GM19238 (cell line): ENCODE data around the gene CNTNAP2.
"Not testable (repeated sequence)": the region's sequence is repeated elsewhere in the genome, so short reads cannot be mapped to it uniquely, and the experiment has no call there.

Source experiments
- DNase-seq: peaks from one replicate; pipeline ENCODE4 v3.0.0; 2011; ENCODE audit warnings: low spot score; ENCODE audit not compliant: insufficient read length

CNTNAP2 gene

DNA sequence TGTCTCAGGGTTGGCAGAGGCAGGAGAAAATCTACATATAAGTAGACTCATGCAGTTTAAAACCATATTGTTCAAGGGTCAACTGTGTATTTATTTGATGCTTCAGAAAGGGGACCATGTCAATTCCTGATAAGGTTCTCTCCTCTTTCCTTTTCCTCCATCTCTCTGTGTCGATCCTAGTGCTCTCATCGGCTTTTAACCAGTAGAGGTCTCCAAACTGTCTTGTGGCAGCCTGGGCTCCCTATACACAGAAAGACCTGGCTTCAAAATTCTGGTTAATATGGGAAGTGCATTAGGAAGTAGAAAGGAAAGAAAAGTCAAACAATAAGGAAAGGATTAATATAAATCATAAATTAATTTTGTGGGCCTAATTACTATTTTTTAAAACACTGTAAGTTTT is 2169.5 kb downstream of the CNTNAP2 start:
- DNase-seq: no peak

GRCh38 chr7:148287538-148287937 is 2170.9 kb downstream of the CNTNAP2 start:
- DNase-seq: no peak

GRCh38 chr7:148288592-148289151 is 2172.1 kb downstream of the CNTNAP2 start:
- DNase-seq: no peak

- no peak for DNase-seq
Measured at GRCh38 chr7:148289630-148290029, 2173.0 kb downstream of the CNTNAP2 start.

DNA sequence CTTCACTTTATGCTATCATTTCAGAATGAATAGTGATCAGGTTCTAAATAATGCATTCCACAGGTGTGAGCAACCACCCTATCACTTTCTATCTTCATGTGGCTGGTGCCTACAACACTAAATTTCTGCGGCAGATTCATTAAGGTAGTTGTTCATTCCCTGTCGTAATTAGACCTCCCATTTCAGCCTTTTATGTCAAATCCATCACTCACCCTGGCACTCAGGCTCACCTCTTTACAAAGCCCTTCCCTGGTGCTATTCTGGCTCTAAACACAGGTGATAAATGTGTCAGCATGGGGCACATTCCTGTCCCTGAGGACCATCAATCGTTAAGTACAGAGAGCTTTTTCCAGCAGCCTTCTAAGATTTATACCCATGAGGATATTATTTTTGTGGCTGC is 2173.9 kb downstream of the CNTNAP2 start:
- DNase-seq: no peak

GRCh38 chr7:148291799-148292198 is 2175.2 kb downstream of the CNTNAP2 start:
- DNase-seq: no peak

GRCh38 chr7:148296994-148297644 is 2180.5 kb downstream of the CNTNAP2 start:
- no peak for DNase-seq

DNA sequence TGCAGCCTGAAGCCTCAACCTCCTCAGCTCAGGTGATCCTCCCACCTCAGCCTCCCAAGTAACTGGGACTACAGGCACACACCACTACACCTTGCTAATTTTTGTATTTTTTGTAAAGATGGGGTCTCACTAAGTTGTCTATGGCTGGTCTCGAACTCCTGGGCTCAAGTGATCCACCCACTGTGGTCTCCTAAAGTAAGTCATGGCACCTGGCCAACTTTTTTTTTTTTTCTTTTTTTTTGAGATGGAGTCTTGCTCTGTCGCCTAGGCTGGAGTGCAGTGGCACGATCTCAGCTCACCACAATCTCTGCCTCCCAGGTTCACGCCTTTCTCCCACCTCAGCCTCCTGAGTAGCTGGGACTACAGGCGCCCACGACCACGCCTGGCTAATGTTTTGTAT is 2182.2 kb downstream of the CNTNAP2 start:
- DNase-seq: not testable (repeated sequence)

GRCh38 chr7:148299350-148300276 is 2183.0 kb downstream of the CNTNAP2 start:
- DNase-seq: no peak

- DNase-seq: not testable (repeated sequence)
Measured at GRCh38 chr7:148302436-148302835, 2185.8 kb downstream of the CNTNAP2 start.

- no peak for DNase-seq
Measured at GRCh38 chr7:148303295-148304082, 2186.9 kb downstream of the CNTNAP2 start.

- no peak for DNase-seq
Measured at GRCh38 chr7:148304083-148304335, 2187.4 kb downstream of the CNTNAP2 start.

GRCh38 chr7:148304456-148304855 is 2187.9 kb downstream of the CNTNAP2 start:
- DNase-seq: no peak

GRCh38 chr7:148306759-148307158 is 2190.2 kb downstream of the CNTNAP2 start:
- DNase-seq: no peak

GRCh38 chr7:148318102-148318811 is 2201.7 kb downstream of the CNTNAP2 start:
- no peak for DNase-seq

GRCh38 chr7:148318838-148319237 is 2202.2 kb downstream of the CNTNAP2 start:
- DNase-seq: no peak

GRCh38 chr7:148319316-148319808 is 2202.8 kb downstream of the CNTNAP2 start:
- DNase-seq: no peak

DNA sequence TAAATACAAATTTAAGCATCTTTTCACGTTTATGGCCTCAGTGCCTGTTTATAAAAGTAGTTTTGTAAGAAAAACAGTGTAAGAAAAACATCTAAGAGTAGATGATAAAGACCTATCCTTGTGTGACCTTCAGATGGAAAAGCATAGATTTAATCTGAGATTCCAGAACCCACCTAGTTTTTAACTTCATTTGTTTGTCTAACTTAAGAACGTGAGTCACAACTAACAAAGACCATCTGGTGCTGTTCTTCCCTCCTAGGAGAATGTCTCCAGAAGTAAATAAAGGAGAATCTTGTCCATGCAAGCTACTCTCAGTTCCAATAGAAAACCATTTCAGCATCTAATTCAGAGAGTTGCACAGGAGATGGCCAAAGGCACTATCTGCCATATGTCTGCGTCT is 2208.6 kb downstream of the CNTNAP2 start:
- no peak for DNase-seq

DNA sequence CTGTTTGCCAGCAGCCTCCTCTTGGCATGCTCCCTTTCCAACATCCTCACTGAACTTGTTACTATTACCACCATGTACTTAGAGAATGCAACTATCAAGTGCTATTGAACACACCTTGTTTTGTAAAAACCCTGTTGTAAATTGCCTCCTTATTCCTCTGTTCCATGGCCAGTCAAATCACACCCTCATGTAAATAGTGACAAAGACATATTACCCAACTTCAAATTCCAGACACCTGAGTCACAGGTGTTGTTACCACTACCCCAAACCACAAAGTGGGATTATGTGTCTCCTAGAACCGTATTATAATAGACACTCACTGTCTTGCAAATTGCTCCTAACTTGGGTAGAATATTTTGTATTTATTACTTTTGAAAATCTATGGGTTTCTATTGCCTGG is 2210.8 kb downstream of the CNTNAP2 start:
- DNase-seq: no peak

DNA sequence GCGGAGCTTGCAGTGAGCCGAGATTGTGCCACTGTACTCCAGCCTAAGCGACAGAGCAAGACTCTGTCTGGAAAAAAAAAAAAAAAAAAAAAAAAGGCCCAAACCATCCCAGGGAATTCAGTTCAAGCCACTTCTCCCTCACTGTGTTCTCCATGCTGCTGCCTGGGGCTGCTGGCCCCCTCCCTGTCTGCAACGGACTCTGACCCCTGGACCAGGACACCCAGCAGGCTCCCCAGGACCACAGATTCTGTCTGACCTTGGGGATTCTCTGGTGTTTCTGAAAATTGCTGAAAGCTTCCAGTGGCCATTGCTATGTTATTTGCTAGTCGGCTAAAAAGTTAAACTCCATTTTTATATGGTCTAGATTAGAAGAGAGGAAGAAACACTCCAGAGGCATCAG is 2212.3 kb downstream of the CNTNAP2 start:
- no peak for DNase-seq
